Measurements from ENCODE around the gene CABP4.

DNA sequence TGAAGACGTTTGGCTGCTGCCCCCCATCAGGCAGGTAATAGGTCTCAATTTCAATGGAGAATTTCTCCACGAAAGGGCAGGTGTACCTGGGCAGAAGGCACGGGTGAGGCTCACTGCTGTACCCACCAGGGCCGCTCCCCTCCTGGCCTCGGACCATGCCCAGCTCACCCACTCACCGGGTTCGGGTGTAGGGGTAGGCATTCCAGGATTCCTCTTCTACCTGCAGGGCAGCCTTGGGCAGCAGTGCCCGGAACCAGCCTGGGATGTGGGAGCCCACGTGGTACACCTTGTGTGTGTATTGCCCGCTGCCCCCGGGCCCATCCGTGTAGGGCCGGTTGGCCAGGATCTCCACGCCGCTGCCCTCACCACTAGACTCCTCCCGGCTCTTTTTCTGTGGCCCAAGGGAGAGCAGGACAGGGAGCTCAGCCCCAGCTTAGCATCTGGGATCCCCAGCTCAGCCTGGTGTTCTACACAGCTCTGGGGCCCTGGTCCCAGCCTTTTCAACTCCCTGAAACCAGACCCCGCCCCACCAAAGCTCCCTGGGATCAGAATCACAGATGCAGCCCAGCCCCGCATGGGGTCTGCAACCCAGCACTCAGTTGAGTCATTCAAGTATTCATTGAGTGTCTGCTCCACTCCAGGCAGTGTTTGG is 47.3 kb downstream of the CABP4 start:
- TF ChIP-seq, protein P1, sequence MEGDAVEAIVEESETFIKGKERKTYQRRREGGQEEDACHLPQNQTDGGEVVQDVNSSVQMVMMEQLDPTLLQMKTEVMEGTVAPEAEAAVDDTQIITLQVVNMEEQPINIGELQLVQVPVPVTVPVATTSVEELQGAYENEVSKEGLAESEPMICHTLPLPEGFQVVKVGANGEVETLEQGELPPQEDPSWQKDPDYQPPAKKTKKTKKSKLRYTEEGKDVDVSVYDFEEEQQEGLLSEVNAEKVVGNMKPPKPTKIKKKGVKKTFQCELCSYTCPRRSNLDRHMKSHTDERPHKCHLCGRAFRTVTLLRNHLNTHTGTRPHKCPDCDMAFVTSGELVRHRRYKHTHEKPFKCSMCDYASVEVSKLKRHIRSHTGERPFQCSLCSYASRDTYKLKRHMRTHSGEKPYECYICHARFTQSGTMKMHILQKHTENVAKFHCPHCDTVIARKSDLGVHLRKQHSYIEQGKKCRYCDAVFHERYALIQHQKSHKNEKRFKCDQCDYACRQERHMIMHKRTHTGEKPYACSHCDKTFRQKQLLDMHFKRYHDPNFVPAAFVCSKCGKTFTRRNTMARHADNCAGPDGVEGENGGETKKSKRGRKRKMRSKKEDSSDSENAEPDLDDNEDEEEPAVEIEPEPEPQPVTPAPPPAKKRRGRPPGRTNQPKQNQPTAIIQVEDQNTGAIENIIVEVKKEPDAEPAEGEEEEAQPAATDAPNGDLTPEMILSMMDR (conservative IDR thresholded peaks at IDR 0.05): no peak
- TF ChIP-seq EZH2 (IDR thresholded peaks at IDR 0.05; ENCODE audit: low read depth): no peak
